Ascending aorta (tissue), 2 donors: ENCODE measurements around the gene HMCN1. TPM values are rescaled to one million over a fixed set of nuclear protein-coding genes. Genes with fewer than 3 reads are reported as not detected.
"Not testable (repeated sequence)": the region's sequence is repeated elsewhere in the genome, so short reads cannot be mapped to it uniquely, and the experiment has no call there.

ENCODE experiments used
- DNase-seq, 2 donors: peaks; one replicate each; pipeline ENCODE4 v3.0.0-alpha.2; 2019; ENCODE audit warnings: low spot score in 2 of 2
- H3K27ac ChIP-seq, 2 donors: fragments of 200-600 bp; sonication (generic); one replicate each; pipeline ENCODE4 v1.5.1; 2016 to 2017; ENCODE audit warnings: mild to moderate bottlenecking in 1 of 2
- H3K27me3 ChIP-seq: fragments of 200-600 bp; sonication (generic); one replicate; pipeline ENCODE4 v1.5.1; 2017
- H3K36me3 ChIP-seq, 2 donors: fragments of 200-600 bp; sonication (generic); one replicate each; pipeline ENCODE4 v1.5.1; 2016
- H3K4me1 ChIP-seq, 2 donors: fragments of 200-600 bp; sonication (generic); one replicate each; pipeline ENCODE4 v1.5.1; 2016 to 2017; ENCODE audit warnings: mild to moderate bottlenecking in 1 of 2
- H3K4me3 ChIP-seq, 2 donors: fragments of 200-600 bp; sonication (generic); one replicate each; pipeline ENCODE4 v1.5.1; 2016 to 2017; ENCODE audit warnings: mild to moderate bottlenecking in 1 of 2
- H3K9me3 ChIP-seq, 2 donors: fragments of 200-600 bp; sonication (generic); one replicate each; pipeline ENCODE4 v1.5.1; 2016
- intact Hi-C: fragments of 100-400 bp; cut with DNase I; formaldehyde crosslinking; loops from one replicate; pipeline ENCODE4 v1.15.1; 2023
- total RNA-seq: library from RNA; depleted of rRNA; stranded (reverse); fragments of >200 nt; gene quantifications from one replicate; pipeline ENCODE4 v1.1.0, GENCODE V29; 2016
- TF ChIP-seq, protein P1 (sequence below), 3 experiments: fragments of 200-600 bp in 2 of 3; fragments of 450-650 bp in 1 of 3; sonication (generic) in 2 of 3; IDR thresholded peaks; one replicate each; pipeline ENCODE4 v1.5.1; 2016 to 2019; ENCODE audit warnings: antibody characterized with exemption in 3 of 3, mild to moderate bottlenecking in 1 of 3, moderate library complexity in 1 of 3

HMCN1 gene
- total RNA-seq, 1 donor from 2014 or later = 61.7 TPM

DNA sequence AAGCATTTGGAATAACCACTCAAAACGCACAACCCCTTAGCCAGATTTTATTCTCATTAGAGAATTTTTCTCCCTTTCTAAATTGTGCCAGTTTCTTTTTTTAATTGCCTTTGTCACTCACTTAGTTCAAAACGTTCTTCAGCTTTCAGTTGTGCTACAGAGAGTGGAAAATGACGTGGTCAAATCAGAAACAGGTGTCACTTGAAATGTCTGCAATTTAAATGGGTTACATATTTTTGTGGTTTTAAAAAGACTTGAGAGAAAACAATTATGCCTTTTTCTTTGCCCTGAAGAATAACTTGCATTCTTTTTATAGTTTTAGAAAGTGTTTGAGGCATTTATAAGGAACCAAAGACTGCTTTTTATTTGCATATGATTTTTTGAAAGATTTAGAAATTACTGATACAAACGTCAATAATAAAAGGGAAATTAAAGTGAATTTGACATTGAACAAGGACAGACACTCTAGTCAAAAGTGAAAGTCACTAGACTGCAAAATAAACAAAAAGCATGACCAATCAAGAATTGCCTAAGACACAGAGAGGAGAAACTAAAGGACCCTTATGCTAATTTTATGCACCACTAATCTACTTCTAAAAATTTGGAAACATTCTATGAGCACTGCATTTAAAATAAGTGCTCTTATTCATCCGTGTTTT lies 449.9 kb downstream of the HMCN1 start:
- TF ChIP-seq, protein P1, sequence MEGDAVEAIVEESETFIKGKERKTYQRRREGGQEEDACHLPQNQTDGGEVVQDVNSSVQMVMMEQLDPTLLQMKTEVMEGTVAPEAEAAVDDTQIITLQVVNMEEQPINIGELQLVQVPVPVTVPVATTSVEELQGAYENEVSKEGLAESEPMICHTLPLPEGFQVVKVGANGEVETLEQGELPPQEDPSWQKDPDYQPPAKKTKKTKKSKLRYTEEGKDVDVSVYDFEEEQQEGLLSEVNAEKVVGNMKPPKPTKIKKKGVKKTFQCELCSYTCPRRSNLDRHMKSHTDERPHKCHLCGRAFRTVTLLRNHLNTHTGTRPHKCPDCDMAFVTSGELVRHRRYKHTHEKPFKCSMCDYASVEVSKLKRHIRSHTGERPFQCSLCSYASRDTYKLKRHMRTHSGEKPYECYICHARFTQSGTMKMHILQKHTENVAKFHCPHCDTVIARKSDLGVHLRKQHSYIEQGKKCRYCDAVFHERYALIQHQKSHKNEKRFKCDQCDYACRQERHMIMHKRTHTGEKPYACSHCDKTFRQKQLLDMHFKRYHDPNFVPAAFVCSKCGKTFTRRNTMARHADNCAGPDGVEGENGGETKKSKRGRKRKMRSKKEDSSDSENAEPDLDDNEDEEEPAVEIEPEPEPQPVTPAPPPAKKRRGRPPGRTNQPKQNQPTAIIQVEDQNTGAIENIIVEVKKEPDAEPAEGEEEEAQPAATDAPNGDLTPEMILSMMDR (IDR thresholded peaks at IDR 0.05) = no peak
- peaks cover 0 to 14% of the 10 kb centered on the region in 2 donors for H3K36me3 ChIP-seq
- H3K4me3 ChIP-seq = no peak overlapping the region
- DNase-seq = no peak
- intact Hi-C loops = no loop called here
- no peaks in the 10 kb centered on the region for H3K27me3 ChIP-seq
- no peaks in the 10 kb centered on the region for H3K9me3 ChIP-seq
- H3K27ac ChIP-seq = peak overlapping the region; percentile 15 to 74
- peaks cover 3 to 10% of the 10 kb centered on the region in 2 donors for H3K4me1 ChIP-seq

DNA sequence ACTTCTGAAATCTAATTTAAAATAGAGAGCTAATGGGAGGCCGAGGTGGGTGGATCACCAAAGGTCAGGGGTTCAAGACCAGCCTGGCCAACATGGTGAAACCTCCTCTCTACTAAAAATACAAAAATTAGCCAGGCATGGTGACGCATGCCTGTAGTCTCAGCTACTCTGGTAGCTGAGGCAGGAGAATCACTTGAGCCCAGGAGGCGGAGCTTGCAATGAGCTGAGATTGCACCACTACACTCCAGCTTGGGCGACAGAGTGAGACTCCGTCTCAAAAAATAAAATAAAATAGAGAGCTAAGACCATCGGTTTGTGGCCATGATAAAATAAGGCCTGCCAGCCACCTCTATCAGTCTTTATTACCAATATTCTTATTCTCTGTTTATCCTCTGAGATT lies 452.1 kb downstream of the HMCN1 start:
- intact Hi-C loops = not testable (repeated sequence)

GRCh38 chr1:186187601-186188000 lies 453.4 kb downstream of the HMCN1 start:
- Histone ChIP-seq H3K4me1 (peaks cover 3 to 10% of the 10 kb centered on the region in 2 donors), H3K36me3 (peaks cover 13 to 37% of the 10 kb centered on the region in 2 donors), H3K27me3 (no peaks in the 10 kb centered on the region), H3K27ac (no peak overlapping the region), H3K9me3 (no peaks in the 10 kb centered on the region), H3K4me3 (no peak overlapping the region)
- TF ChIP-seq, protein P1 (IDR thresholded peaks at IDR 0.05) = no peak
- intact Hi-C loops = no loop called here
- DNase-seq = no peak

More for the DNA sequence above, 452.1 kb downstream of the HMCN1 start:
- H3K4me3 ChIP-seq, H3K27ac ChIP-seq, DNase-seq, H3K4me1 ChIP-seq, H3K9me3 ChIP-seq, H3K27me3 ChIP-seq: not testable (repeated sequence)
- peaks cover 8 to 31% of the 10 kb centered on the region in 2 donors for H3K36me3 ChIP-seq

DNA sequence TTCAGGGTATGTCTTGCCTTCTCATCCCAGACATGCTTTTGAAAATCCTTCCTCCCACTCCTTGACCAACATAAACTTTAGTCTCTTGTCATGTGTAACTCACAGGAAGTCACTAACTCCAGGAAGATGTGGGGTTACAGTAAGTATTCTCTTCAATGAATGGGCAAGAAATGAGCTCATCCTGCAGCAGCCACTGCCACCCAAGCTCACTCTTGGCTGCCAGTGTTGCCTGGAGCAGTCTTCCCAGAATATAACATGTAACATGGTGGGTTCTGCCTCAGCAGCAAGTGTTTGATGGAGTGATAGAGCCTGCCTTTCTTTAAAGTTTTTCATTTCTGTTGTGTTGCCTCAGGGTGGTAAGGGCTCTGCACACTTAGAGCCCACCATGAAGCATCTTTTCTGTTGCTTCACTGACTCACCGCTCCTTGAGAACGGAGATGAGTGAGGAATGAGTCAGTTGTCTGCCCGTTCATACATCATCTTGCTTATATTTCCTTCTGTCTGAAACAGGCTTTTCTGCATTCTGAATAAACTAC lies 453.9 kb downstream of the HMCN1 start:
- H3K4me1 ChIP-seq = peaks cover 3 to 10% of the 10 kb centered on the region in 2 donors
- no peaks in the 10 kb centered on the region for H3K27me3 ChIP-seq
- H3K36me3 ChIP-seq = peaks cover 13 to 37% of the 10 kb centered on the region in 2 donors
- no peaks in the 10 kb centered on the region for H3K9me3 ChIP-seq
- no peak for DNase-seq
- no peak overlapping the region for H3K4me3 ChIP-seq
- TF ChIP-seq, protein P1 (IDR thresholded peaks at IDR 0.05) = no peak
- intact Hi-C loops = no loop called here
- H3K27ac ChIP-seq = no peak overlapping the region

GRCh38 chr1:186188736-186189135 lies 454.5 kb downstream of the HMCN1 start:
- intact Hi-C loops = no loop called here
- H3K9me3 ChIP-seq = no peaks in the 10 kb centered on the region

DNA sequence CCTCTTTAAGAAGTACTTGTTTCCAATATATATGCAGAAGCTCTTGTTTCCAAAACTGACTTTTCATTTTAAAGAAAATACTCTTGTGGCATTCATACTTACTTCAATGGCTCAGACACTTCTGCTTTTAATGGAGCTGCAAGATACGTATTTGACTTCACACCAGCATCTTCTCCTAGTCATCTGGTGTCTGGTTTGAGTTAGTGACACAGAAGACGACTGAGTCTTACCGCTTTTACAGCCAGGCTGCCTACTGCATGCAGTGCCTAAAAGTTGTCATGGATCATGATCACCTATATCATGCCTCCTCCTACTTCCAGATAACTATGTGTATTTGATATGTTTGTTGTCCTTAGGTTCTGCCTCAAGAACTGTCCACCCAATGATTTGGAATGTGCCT lies 455.0 kb downstream of the HMCN1 start:
- intact Hi-C loops = no loop called here
- Histone ChIP-seq H3K36me3 (peaks cover 13 to 37% of the 10 kb centered on the region in 2 donors), H3K4me3 (no peak overlapping the region), H3K27me3 (no peaks in the 10 kb centered on the region), H3K4me1 (peaks cover 0 to 5% of the 10 kb centered on the region in 2 donors), H3K27ac (no peak overlapping the region), H3K9me3 (no peaks in the 10 kb centered on the region)
- DNase-seq = no peak
- TF ChIP-seq, protein P1 (IDR thresholded peaks at IDR 0.05) = no peak

More at GRCh38 chr1:186188736-186189135, 454.5 kb downstream of the HMCN1 start:
- Histone ChIP-seq H3K4me1 (peaks cover under 1 to 8% of the 10 kb centered on the region in 2 donors), H3K27me3 (no peaks in the 10 kb centered on the region), H3K36me3 (peaks cover 13 to 37% of the 10 kb centered on the region in 2 donors), H3K27ac (no peak overlapping the region), H3K4me3 (no peak overlapping the region)
- TF ChIP-seq, protein P1 (IDR thresholded peaks at IDR 0.05) = no peak
- no peak for DNase-seq
